Measurements from ENCODE around the gene PARP2.

- TF ChIP-seq, protein P1, sequence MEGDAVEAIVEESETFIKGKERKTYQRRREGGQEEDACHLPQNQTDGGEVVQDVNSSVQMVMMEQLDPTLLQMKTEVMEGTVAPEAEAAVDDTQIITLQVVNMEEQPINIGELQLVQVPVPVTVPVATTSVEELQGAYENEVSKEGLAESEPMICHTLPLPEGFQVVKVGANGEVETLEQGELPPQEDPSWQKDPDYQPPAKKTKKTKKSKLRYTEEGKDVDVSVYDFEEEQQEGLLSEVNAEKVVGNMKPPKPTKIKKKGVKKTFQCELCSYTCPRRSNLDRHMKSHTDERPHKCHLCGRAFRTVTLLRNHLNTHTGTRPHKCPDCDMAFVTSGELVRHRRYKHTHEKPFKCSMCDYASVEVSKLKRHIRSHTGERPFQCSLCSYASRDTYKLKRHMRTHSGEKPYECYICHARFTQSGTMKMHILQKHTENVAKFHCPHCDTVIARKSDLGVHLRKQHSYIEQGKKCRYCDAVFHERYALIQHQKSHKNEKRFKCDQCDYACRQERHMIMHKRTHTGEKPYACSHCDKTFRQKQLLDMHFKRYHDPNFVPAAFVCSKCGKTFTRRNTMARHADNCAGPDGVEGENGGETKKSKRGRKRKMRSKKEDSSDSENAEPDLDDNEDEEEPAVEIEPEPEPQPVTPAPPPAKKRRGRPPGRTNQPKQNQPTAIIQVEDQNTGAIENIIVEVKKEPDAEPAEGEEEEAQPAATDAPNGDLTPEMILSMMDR (IDR thresholded peaks at IDR 0.05), result no peak
- TF ChIP-seq POLR2A (IDR thresholded peaks at IDR 0.05) (no peak), POLR2AphosphoS5 (IDR thresholded peaks at IDR 0.05) (no peak), EP300 (IDR thresholded peaks at IDR 0.05) (no peak)
These were observed 36.3 kb downstream of the PARP2 start for GRCh38 chr14:20379743-20380142.
